ENCODE results near the gene HNF4A.

GRCh38 chr20:44439318-44439717 is 83.8 kb downstream of the HNF4A start:
- TF ChIP-seq CTCF (IDR thresholded peaks at IDR 0.05), result no peak
- no peak for TF ChIP-seq POLR2A (IDR thresholded peaks at IDR 0.05)
